ENCODE measurements around the gene TWF2. TPM values are rescaled to one million over a fixed set of nuclear protein-coding genes. Genes with fewer than 3 reads are reported as not detected.

TWF2 gene
- total RNA-seq, 1 donor from 2014 or later = 154 TPM

- TF ChIP-seq CTCF (conservative IDR thresholded peaks at IDR 0.05; ENCODE audit: low read depth, low read length) = no peak
Measured at GRCh38 chr3:52222319-52223221, 16.4 kb downstream of the TWF2 start.

DNA sequence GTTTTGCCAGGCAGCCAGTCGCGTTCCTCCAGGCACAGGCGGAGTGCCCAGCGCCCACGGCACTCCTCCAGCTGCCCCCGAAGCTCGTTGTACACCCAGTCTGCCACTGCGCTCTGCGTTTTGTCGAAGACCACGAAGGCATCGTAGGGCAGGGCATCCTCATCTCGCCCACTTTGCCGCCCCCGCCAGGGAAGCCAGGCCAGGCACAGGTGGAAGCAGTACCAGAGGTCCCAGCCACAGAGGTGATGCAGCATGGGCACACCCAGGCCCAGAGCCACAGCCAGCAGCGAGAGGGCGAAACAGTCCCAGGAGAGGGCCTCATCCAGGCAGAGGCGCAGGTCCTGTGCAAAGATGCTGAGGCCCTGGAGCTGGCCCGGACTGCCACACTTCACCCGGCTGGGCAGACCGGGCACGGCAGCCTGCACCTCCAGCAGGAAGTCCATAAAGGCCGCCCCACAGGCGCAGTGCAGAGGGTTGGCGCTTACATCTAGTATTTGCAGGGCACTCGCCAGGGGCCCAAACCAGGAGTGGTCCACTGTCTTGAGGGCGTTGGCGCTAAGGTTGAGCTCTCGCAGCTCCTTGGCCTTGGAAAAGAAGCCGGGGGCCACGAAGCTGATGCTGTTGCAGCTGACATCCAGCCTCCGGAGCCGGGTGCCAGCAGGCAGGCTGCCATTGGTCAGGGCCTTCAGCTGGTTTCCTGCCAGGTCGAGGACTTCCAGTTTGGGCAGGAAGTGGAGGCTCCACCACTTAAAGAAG is 17.2 kb downstream of the TWF2 start:
- no peak for DNase-seq (ENCODE audit: low read depth)
- TF ChIP-seq CTCF (conservative IDR thresholded peaks at IDR 0.05; ENCODE audit: low read depth, low read length) = no peak

More at GRCh38 chr3:52222319-52223221, 16.4 kb downstream of the TWF2 start:
- no peak for DNase-seq (ENCODE audit: low read depth)
- no peak overlapping the region for H3K4me3 ChIP-seq (ENCODE audit: low read depth, low read length)

GRCh38 chr3:52221141-52221562 is 17.8 kb downstream of the TWF2 start:
- no peak overlapping the region for H3K4me3 ChIP-seq (ENCODE audit: low read depth, low read length)
- no peak for DNase-seq (ENCODE audit: low read depth)
- TF ChIP-seq CTCF (conservative IDR thresholded peaks at IDR 0.05; ENCODE audit: low read depth, low read length) = no peak

More for the DNA sequence above, 17.2 kb downstream of the TWF2 start:
- H3K4me3 ChIP-seq (ENCODE audit: low read depth, low read length) = no peak overlapping the region

- TF ChIP-seq CTCF (conservative IDR thresholded peaks at IDR 0.05; ENCODE audit: low read depth, low read length) = peak; percentile 95
Measured at GRCh38 chr3:52220380-52221026, 18.5 kb downstream of the TWF2 start.

DNA sequence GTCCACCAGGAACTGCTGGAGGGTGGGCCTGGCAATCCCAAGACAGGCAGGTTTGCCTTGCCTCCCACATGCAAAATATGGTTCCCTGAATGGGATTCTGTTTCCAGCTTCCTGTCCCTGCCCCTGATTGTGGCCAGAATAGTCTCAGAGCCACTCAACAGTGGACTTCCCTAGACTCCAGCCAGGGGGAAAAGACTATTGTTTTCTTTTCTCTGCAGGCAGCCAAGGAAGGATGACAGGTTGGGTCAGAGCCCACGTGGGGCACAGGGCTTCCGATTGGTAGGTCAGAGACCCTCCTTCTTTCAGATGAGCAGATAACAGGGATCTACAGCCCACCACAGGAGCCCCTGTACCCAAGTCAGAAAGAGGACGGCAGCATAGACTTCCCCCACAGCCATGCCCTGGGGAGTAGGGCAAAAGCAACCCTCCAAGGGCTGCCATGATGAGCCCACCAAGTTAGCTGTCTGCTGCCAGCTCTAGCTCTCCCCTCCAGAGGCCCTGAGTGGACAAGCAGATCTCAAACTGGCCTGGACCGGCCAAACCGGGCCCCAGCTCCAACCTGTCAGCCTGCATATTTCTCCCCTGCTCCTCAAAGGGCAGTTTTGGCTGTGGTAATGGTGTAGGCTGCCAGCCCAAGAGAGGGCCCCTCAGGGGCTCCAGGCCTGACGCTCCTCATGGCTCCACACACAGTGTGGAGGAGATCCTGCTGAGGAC is 19.9 kb downstream of the TWF2 start:
- no peak for DNase-seq (ENCODE audit: low read depth)
- H3K4me3 ChIP-seq (ENCODE audit: low read depth, low read length) = no peak overlapping the region
- TF ChIP-seq CTCF (conservative IDR thresholded peaks at IDR 0.05; ENCODE audit: low read depth, low read length) = no peak

More at GRCh38 chr3:52220380-52221026, 18.5 kb downstream of the TWF2 start:
- no peak for DNase-seq (ENCODE audit: low read depth)
- H3K4me3 ChIP-seq (ENCODE audit: low read depth, low read length) = no peak overlapping the region

- no peak for DNase-seq (ENCODE audit: low read depth)
- no peak for TF ChIP-seq CTCF (conservative IDR thresholded peaks at IDR 0.05; ENCODE audit: low read depth, low read length)
- H3K4me3 ChIP-seq (ENCODE audit: low read depth, low read length) = no peak overlapping the region
Measured at GRCh38 chr3:52218454-52218853, 20.5 kb downstream of the TWF2 start.
